AG09309 (cell line): ENCODE measurements around the gene RNF227.

Experiments used
- DNase-seq: peaks from one replicate; pipeline ENCODE4 v3.0.0-alpha.2; 2010; ENCODE audit warnings: low read depth
- H3K4me3 ChIP-seq: 2 replicates; pipeline ENCODE4 v1.5.1; 2011; ENCODE audit warnings: mild to moderate bottlenecking, low read depth, low read length, moderate library complexity; ENCODE audit not compliant: control insufficient read depth
- CTCF ChIP-seq: IDR thresholded peaks from 2 replicates; pipeline ENCODE4 v1.5.1; 2011; ENCODE audit warnings: mild to moderate bottlenecking, low read depth, low read length, inconsistent platforms; ENCODE audit not compliant: insufficient read depth, control insufficient read depth; ENCODE audit errors: missing control alignments

RNF227 gene

DNA sequence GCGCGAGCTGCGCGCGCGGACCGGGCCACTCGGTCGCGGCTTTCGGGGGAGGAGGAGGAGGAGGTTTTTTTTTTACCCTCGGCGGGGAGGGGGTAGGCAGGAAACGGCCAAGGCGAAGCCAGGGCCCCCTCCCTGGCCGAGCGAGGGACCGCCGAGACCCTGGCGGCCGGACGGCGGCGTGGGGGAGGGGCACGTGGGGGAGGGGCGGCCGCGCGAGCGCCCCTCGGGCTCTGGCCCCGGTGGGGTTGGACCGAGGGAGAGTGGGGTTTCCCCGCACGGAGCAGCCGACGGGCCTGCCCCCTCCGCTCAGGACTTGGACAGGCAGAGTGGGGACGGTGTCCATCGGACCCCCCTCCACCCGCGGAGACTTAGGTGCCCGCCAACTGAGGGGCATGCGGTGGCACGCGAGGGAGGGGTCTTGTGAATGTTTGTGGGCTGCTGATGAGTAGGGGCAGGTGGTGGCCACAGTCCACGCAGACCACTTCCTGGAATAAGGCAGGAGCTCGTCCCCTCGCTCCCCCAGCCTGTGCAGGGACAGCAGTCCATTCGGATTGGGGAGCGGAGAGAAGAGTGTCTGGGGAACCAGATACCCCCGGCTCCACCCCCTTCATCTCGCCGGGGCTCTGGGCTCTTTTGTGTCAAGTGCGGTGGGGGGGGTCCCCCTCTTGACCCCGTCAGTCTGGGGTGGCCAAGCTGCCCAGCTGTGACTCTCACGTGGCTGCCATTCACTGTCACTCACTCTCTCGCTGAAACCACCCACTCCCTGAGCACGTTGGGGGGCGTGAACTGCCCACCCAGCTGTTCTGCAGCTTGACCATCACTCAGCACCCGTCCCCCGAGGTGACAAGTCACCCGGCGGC, 30.5 kb downstream of the RNF227 start:
- H3K4me3 ChIP-seq, result peak overlapping the region; percentile 99
- no peak for TF ChIP-seq CTCF
- no peak for DNase-seq

DNA sequence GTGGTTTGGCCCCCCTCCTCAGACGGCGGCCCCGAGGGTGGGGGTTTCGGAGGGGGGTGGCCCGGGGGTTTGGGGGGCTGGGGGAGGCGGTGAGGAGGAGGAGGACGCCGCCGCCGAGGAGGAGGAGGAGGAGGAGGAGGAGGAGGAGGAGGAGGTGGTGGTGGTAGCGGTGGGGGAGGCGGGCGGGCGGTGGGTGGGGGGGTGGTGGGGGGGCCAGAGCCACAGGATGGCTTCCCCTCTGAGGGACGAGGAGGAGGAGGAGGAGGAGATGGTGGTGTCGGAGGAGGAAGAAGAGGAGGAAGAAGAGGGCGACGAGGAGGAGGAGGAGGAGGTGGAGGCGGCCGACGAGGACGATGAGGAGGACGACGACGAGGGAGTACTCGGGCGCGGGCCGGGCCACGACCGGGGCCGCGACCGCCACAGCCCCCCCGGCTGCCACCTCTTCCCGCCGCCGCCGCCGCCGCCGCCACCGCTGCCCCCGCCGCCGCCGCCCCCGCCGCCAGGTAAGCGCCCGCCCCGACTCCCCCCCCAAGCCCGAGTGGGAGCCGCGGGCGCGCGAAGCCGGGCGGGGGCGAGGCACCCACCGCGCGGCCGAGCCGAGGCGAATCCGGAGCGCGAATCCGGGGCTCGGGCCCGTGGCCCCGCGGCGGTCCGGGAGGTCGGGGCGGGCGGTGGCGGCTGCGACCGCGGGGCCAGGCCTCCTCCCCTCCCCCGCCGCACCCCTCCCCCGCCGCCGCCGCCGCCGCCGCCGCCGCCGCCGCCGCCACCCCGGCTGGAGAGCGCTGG, 31.3 kb downstream of the RNF227 start:
- peak overlapping the region; percentile 99 for H3K4me3 ChIP-seq
- DNase-seq, result no peak
- TF ChIP-seq CTCF, result no peak

DNA sequence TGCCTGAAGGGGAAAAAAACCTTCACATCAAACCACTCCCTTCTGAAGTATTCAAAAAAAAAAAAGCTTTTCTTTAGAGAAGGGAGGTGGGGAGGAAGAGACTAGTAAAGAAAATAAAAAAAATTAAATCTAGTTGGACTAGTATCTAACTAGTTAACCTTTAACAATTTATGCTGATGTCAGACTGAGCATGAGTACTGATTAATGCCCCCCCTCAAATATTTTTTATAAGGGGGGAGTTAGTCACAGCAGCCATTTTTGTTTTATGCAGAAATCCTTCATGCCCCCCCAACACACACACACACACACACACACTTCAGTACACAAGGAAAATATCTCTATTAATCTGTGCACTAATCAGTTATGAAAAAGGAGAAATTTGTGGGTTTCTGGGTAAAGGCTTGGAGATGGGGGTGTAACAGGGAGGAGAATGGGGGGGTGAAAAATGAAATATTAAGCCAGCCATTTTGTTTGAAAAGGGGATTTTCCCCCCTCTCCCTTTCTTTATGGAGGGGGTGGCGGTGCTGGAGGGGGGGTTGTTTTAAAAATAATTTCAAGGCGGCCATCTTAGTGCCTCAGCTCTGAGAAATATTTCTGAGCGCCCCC, 32.2 kb downstream of the RNF227 start:
- peak overlapping the region; percentile 52 for H3K4me3 ChIP-seq
- DNase-seq, result no peak
- no peak for TF ChIP-seq CTCF

- no peak for DNase-seq
- no peak overlapping the region for H3K4me3 ChIP-seq
- no peak for TF ChIP-seq CTCF
Observed at GRCh38 chr17:7882629-7883028, 33.5 kb downstream of the RNF227 start.

DNA sequence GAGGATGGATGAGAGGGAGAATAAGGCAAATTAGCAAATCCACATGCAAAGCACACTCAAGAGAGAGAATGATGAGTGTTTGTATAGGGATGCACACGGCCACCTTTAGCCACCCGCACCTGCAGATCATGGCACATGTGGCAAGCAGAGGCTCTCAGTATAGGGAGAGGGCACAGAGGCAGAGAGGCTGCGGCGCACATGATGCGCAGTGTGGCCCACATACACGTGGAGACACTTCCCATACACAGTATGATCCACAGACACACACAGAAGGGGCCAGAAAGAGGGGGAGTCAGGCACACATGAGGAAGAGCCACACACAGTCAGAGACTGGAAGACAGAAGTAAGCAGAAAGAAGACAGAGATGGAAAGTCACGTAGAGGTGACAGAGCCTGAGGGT, 34.0 kb downstream of the RNF227 start:
- no peak for DNase-seq
- no peak overlapping the region for H3K4me3 ChIP-seq
- no peak for TF ChIP-seq CTCF

- H3K4me3 ChIP-seq, result no peak overlapping the region
- TF ChIP-seq CTCF, result no peak
- DNase-seq, result no peak
Observed at GRCh38 chr17:7881276-7882054, 34.6 kb downstream of the RNF227 start.
